ENCODE data around the gene EPDR1. TPM values are rescaled to one million over a fixed set of nuclear protein-coding genes. Genes with fewer than 3 reads are reported as not detected.

The EPDR1 gene
- total RNA-seq, 1 donor from 2014 or later = 74.4 TPM

GRCh38 chr7:37956791-37957190 is 36.4 kb downstream of the EPDR1 start:
- Histone ChIP-seq H3K36me3 (no peaks in the 10 kb centered on the region), H3K4me3 (no peak overlapping the region), H3K27me3 (ENCODE audit: low read depth) (no peaks in the 10 kb centered on the region), H3K27ac (replicated peaks) (no peak overlapping the region), H3K4me1 (no peaks in the 10 kb centered on the region), H3K9me3 (replicated peaks) (no peaks in the 10 kb centered on the region)
- DNase-seq = no peak
- intact Hi-C loops (cut with micrococcal nuclease) = no loop called here
- no peak for TF ChIP-seq CTCF (IDR thresholded peaks at IDR 0.05; ENCODE audit: borderline replicate concordance)

DNA sequence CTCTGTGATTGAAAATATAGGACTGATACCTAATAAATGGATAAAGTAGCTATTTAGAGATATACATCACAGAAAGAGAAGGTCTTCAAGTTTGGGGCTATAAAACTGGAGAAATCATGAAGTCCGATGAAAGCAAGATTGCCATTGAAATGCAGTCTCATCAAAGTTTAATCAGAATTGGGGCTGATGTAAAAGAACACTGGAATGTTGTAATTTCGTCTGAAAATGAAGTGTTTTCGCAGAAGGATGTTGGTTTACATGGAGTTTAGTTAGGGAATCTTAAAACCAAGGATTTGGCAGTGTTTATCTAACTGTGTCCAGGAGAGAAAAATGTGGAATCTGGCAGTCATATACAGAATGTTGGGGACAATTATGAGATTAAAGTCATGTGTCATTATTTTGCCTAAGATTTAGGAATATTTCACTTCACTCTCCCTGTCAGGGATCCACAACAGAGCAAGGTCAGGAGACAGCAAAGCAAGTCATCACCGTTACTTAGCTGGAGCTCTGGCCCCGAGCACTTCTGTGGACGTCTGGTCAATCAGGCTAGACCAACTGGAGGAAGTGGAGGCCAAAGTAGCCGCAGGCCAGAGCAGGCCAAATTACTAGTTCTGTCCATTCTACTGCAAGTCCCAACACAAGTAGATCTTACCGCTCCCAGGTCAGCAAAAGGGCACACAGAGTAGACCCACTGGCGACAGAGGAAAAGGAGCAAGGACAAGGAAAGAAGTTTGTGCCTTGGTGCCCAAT is 37.0 kb downstream of the EPDR1 start:
- no peak for DNase-seq
- Histone ChIP-seq H3K9me3 (replicated peaks) (no peaks in the 10 kb centered on the region), H3K27ac (replicated peaks) (no peak overlapping the region), H3K4me1 (no peaks in the 10 kb centered on the region), H3K4me3 (no peak overlapping the region), H3K36me3 (no peaks in the 10 kb centered on the region), H3K27me3 (ENCODE audit: low read depth) (no peaks in the 10 kb centered on the region)
- no peak for TF ChIP-seq CTCF (IDR thresholded peaks at IDR 0.05; ENCODE audit: borderline replicate concordance)
- intact Hi-C loops (cut with micrococcal nuclease) = no loop called here

GRCh38 chr7:37960483-37960882 is 40.0 kb downstream of the EPDR1 start:
- Histone ChIP-seq H3K27ac (replicated peaks) (no peak overlapping the region), H3K36me3 (no peaks in the 10 kb centered on the region), H3K27me3 (ENCODE audit: low read depth) (no peaks in the 10 kb centered on the region), H3K9me3 (replicated peaks) (no peaks in the 10 kb centered on the region), H3K4me1 (no peaks in the 10 kb centered on the region), H3K4me3 (no peak overlapping the region)
- intact Hi-C loops (cut with micrococcal nuclease) = no loop called here
- DNase-seq = no peak
- no peak for TF ChIP-seq CTCF (IDR thresholded peaks at IDR 0.05; ENCODE audit: borderline replicate concordance)

DNA sequence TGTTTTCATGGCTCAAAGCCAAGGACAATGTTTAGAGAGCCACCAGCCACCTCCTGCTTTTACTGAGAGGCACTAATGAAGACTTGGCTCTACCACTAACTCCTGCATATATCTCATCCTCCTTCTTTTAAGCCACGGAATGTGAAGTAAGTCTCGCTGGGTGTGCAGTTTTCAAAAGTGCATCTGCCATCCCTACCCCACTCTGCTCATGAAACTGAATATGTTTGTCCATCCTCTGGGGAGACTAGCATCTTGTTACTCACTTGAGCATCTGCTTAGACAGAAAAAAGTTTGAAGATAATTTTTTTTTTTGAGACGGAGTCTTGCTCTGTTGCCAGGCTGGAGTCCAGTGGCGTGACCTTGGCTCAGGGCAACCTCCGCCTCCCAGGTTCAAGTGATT is 40.8 kb downstream of the EPDR1 start:
- Histone ChIP-seq H3K36me3 (no peaks in the 10 kb centered on the region), H3K27ac (replicated peaks) (no peak overlapping the region), H3K4me3 (no peak overlapping the region), H3K9me3 (replicated peaks) (no peaks in the 10 kb centered on the region), H3K4me1 (no peaks in the 10 kb centered on the region), H3K27me3 (ENCODE audit: low read depth) (no peaks in the 10 kb centered on the region)
- no peak for DNase-seq
- no peak for TF ChIP-seq CTCF (IDR thresholded peaks at IDR 0.05; ENCODE audit: borderline replicate concordance)
- intact Hi-C loops (cut with micrococcal nuclease) = no loop called here

DNA sequence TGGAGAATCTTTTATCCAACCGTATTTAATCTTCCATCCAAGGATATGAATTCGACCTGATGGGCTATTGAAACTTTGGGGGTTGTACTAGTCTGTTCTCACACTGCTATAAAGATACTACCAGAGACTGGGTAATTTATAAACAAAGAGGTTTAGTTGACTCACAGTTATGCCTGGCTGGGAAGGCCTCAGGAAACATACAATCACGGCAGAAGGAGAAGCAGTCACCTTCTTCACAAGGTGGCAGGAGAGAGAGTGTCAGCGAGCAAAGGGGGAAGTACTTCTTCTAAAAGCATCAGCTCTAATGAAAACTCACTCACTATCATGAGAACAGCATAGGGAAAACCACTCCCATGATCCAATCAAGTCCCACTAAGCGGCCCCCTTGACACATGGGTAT is 43.8 kb downstream of the EPDR1 start:
- H3K27me3 ChIP-seq (ENCODE audit: low read depth) = no peaks in the 10 kb centered on the region
- DNase-seq = no peak
- no peaks in the 10 kb centered on the region for H3K9me3 ChIP-seq (replicated peaks)
- no peak for TF ChIP-seq CTCF (IDR thresholded peaks at IDR 0.05; ENCODE audit: borderline replicate concordance)
- no peak overlapping the region for H3K27ac ChIP-seq (replicated peaks)
- H3K4me1 ChIP-seq = no peaks in the 10 kb centered on the region
- intact Hi-C loops (cut with micrococcal nuclease) = no loop called here
- H3K36me3 ChIP-seq = no peaks in the 10 kb centered on the region
- no peak overlapping the region for H3K4me3 ChIP-seq

Measured in left ventricle myocardium inferior (tissue), 1 donor.